AG10803 (cell line): ENCODE measurements around the gene RUNX1.

Source experiments
- DNase-seq: peaks from one replicate; pipeline ENCODE4 v3.0.0; 2010; ENCODE audit warnings: low read depth
- H3K4me3 ChIP-seq: 2 replicates; pipeline ENCODE4 v1.5.1; 2011; ENCODE audit warnings: mild to moderate bottlenecking, low read length, control low read depth
- CTCF ChIP-seq: conservative IDR thresholded peaks from 2 replicates; pipeline ENCODE4 v1.5.1; 2011; ENCODE audit warnings: mild to moderate bottlenecking, low read length, control low read depth, inconsistent platforms

The RUNX1 gene

DNA sequence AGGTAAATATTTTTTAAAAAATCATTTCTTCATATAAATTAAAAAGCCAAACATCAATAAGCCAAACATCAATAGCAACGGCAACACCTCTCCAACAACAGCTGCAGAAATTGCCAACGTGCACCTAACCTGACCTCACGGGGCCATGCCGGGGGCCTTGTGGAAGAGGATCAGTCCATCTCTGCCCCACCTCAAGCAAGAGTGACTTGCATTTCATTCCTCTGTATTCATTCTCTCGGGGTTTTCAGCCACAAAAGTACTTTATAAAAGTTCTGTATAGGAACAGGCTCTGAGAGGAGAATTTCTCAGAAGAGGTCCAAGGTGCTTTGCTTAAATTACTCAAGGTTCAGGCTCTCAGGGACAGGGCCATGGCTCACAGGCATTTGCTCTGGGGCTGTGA, 100.9 kb downstream of the RUNX1 start:
- TF ChIP-seq CTCF: no peak
- no peak overlapping the region for H3K4me3 ChIP-seq
- no peak for DNase-seq

- no peak overlapping the region for H3K4me3 ChIP-seq
- no peak for DNase-seq
- no peak for TF ChIP-seq CTCF
These were observed 102.1 kb downstream of the RUNX1 start for GRCh38 chr21:34946916-34947534.

- TF ChIP-seq CTCF: no peak
- no peak overlapping the region for H3K4me3 ChIP-seq
- no peak for DNase-seq
These were observed 102.7 kb downstream of the RUNX1 start for GRCh38 chr21:34946385-34946840.

DNA sequence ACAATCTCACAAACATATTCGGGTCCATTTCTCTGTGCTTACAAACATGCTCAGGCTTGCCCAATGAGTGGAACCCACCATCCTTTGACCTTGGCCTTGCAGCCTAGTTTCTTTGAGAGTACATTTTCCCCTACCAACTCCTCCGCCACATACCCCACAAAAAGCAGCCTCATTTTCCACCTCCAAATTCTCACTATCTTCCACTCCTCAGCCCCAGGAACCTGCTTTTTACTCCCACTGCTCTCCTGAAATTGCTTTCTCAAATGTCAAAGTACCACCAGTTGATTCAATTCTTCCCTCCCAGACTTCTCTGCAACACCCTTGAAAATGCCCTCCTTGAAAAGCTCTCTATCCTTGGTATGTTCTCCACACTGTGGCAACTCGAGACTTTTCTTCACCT, 103.8 kb downstream of the RUNX1 start:
- no peak for TF ChIP-seq CTCF
- no peak for DNase-seq
- H3K4me3 ChIP-seq: no peak overlapping the region

DNA sequence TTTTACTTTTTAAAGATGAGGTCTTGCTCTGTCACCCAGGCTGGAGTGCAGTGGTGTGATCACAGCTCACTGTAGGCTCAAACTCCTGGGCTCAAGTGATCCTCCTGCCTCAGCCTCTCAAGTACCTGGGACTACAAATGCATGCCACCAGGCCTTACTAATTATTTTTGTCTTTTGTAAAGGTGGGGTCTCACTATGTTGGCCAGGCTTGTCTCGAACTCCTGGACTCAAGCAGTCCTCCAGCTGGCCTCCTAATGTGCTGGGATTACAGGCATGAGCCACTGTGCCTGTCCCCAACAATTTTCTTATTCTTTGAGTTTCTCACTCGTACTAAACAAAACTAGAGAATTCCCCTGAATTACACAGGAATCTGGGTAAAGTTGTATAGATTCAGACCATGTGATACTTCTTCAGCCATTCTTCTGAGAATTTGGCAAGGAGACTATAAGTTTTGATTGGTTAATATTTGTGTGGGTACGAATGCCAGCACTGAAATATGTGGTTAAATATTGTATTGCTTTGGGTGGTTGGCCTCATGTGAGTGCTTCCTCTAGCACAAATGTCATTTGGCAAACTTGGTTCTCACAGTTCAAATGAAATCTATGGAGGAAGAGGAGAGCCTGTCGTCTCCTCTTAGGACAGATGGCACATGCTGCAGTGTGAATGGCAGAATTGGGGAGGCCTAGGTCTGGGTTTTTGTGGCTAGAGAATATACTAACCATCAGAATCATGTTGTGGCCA, 104.9 kb downstream of the RUNX1 start:
- DNase-seq: no peak
- TF ChIP-seq CTCF: no peak
- H3K4me3 ChIP-seq: no peak overlapping the region

DNA sequence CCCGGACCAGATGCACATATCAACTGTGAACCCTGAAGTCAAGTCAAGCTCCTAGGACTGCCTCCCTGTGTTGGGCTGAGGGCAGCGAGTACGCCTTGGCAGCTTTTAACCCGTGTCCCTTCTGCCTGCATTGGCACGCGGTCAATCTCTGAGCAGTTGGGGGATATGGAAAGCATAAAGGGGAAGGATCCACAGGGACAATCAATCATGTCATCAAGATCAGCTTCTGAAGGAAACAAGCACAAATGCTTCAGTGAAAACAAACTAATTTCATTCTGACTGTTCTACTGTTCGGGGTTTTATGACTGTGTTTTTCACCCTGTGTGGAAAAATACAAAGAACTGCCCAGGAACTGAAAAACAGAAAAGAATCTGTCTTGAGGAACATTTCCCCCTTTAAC, 106.2 kb downstream of the RUNX1 start:
- no peak overlapping the region for H3K4me3 ChIP-seq
- DNase-seq: no peak
- no peak for TF ChIP-seq CTCF

DNA sequence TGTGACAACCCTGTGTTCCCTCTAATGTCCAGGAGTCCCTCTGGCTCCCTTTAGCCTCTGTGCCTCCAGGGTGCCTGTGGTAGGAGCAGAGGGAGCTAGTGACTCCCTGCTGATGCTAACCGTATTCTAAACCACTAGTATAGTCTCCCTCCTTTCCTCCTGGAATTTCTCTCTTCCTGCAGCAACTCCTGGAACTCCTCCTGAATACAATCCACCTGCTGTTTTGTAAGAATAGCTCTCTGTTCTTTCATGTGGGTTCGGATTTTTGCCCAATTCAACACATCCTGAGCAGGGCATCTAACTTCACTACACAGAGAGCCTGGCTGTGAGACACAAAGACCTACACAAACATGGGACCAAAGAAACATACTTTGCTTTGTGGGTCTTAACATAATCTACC, 107.9 kb downstream of the RUNX1 start:
- no peak overlapping the region for H3K4me3 ChIP-seq
- DNase-seq: no peak
- TF ChIP-seq CTCF: no peak
